HG02840 (cell line): Measurements from ENCODE around the gene RPL28.
"Not testable (repeated sequence)": the region's sequence is repeated elsewhere in the genome, so short reads cannot be mapped to it uniquely, and the experiment has no call there.

Experiments
- ATAC-seq: cut with Tn5 transposase; IDR thresholded peaks from one replicate; pipeline ENCODE4 v1.9.1; 2021; ENCODE audit warnings: mild to moderate bottlenecking, moderate library complexity, moderate number of reproducible peaks; ENCODE audit not compliant: unreplicated experiment, low FRiP score

The RPL28 gene

GRCh38 chr19:55418185-55418584 lies 32.5 kb downstream of the RPL28 start:
- no peak for ATAC-seq

DNA sequence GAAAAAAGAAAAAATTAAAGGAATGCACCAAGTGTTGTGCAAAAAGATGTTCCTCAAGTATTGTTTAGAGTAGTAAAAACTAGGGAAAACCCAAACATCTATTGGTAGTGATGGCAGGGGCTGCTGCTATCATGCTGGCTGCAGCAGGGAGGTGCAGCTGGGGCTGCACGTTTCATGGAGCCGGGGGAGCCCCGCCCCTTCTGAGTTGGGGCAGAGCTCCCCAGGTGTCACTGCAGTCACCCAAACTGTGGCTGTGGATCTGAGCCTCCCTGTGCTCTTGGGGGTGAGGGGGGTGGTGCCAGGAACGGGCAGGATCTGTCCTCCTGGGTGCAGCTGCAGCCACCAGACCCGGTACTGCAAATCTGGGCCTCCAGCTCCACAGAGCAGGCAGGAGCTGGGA lies 33.4 kb downstream of the RPL28 start:
- ATAC-seq: no peak

DNA sequence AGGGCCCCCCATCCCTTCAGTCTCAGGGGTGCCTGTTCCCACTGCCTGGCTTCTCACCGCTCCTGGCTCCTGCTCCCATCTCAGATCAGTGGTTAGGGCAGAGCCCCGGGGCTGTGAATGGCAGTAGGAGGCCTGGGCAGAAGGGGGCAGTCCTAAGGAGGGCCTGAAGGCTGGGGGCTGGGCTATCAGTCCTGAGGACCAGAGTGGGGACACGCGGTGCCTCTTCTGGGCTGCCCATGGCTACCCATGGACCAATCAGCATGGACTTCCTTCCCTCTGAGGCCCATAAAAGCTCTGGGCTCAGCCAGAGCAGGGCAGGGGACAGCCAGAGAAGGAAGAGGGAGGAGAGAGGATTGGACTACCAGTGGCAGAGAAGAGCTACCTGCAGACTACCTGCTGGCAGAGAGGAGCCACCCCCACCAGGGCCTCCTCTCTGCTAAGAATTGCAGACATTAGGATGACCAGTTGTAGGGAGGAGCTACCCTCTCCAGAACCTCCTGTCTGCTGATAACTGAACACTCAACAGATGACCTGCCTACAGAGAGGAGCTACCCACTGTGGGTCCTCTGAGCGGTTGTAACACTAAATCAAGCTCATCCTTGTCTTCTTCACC lies 34.0 kb downstream of the RPL28 start:
- ATAC-seq: no peak

GRCh38 chr19:55421281-55421680 lies 35.5 kb downstream of the RPL28 start:
- ATAC-seq: not testable (repeated sequence)

DNA sequence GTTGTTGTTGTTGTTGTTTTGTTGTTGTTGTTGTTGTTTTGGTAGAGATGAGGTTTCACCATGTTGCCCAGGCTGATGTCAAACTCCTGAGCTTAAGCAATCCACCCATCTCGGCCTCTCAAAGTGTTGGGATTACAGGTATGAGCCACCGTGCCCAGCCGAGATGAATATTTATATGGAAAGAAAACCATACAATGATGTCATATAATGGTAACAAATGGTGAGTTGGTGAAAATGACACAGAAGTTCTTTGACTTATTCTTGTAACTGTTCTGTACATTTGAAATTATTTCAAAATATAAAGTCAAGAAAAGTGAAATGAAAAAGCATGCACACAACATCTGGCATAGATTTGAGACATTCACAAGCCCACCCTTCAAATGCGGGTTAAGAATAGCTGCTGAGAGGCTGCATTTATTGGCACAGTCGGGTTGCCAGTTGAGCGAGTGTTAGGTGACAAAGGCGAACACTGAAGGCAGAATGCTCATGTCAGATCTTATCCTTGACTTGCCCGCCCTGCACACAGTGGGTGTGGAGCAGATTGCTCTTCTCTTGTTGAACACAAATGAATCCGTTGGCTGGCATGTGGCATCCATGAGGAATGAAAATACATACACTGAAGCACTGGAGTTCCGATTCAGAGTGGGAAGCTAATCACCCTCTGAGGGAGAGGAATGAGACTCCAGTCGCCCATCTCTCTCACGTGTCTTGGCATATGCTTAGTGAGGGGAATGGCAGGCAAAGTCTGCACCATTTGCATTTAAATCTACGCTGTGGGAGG lies 37.7 kb downstream of the RPL28 start:
- ATAC-seq: no peak

DNA sequence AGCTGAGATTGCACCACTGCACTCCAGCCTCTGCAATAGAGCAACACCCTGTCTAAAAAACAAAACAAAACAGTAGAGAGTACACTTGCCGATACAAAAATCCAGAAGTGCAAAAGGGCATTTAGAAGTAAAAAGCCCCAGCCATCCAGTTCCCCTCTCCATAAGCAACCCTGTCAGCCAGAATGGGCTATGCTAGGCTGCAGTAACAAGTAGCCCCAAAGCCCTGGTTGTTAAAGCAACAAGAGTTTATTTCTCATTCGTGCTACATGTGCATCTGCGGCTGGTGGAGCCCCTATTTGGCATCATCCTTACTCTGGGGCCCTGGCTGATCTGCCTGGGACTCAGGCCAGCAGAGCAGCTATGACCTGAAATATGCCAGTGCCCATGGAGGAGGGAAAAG lies 38.8 kb downstream of the RPL28 start:
- ATAC-seq: no peak

- ATAC-seq: no peak
Observed at GRCh38 chr19:55426042-55426441, 40.3 kb downstream of the RPL28 start.

DNA sequence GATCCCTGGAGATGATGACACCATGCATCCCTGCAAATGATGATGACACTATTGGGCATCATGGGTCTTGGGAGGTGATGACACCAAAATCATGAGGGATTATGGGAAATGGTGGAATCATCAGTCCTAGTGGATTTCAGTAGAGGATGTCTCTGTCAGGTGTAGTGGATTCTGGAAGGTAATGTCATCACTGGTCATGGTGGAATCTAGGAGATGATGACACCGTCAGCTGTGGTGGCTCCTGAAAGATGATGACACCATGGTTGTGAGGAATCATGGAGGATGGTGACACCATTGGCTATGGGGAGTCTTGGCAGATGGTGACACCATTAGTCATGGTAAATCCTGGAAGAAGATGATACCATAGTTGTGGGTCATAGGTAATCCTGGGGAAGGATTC lies 45.5 kb downstream of the RPL28 start:
- no peak for ATAC-seq

GRCh38 chr19:55432241-55432959 lies 46.7 kb downstream of the RPL28 start:
- ATAC-seq: no peak

DNA sequence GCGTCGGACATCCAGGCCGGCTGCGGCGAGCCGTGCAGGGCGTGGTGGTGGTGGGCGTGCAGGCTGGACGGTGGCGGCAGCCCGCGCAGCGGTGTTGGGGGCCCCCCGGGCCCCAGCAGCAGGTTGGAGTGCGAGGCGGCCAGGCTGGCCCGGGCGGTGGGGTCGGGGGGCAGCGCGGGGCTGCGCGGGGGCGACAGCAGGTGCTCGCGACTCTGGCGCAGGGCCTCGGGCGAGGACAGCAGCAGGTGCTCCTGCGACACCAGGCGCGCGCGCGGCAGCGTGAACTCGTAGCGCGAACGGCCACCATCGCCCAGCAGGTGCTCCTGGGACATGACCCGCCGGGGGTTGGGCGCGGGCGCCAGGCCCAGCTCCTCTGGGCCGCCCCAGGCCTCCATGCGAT lies 47.6 kb downstream of the RPL28 start:
- no peak for ATAC-seq

GRCh38 chr19:55434356-55434919 lies 48.7 kb downstream of the RPL28 start:
- no peak for ATAC-seq

- ATAC-seq: no peak
Observed at GRCh38 chr19:55435020-55435419, 49.3 kb downstream of the RPL28 start.

GRCh38 chr19:55436847-55437246 lies 51.1 kb downstream of the RPL28 start:
- ATAC-seq: no peak

GRCh38 chr19:55437410-55437809 lies 51.7 kb downstream of the RPL28 start:
- no peak for ATAC-seq

GRCh38 chr19:55439052-55439451 lies 53.3 kb downstream of the RPL28 start:
- no peak for ATAC-seq

- ATAC-seq: no peak
Observed at GRCh38 chr19:55440411-55441105, 54.8 kb downstream of the RPL28 start.

DNA sequence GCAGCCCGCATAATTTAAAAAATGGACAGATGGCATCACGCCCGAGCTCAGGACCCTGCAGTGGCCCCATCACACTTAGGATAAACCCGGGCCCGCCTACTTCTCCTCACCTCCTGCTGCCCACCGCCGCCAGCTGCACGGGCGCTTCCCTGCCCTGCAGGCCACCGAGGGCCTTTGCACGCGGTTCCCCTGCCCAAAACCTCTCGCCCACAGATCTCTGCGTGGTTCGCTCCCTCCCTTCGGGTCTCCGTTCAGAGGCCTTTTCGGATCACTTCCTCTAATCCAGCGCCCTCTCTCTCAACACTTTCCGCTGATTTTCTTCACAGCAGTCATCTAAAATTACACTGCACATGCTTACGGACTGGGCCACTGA lies 55.6 kb downstream of the RPL28 start:
- no peak for ATAC-seq

DNA sequence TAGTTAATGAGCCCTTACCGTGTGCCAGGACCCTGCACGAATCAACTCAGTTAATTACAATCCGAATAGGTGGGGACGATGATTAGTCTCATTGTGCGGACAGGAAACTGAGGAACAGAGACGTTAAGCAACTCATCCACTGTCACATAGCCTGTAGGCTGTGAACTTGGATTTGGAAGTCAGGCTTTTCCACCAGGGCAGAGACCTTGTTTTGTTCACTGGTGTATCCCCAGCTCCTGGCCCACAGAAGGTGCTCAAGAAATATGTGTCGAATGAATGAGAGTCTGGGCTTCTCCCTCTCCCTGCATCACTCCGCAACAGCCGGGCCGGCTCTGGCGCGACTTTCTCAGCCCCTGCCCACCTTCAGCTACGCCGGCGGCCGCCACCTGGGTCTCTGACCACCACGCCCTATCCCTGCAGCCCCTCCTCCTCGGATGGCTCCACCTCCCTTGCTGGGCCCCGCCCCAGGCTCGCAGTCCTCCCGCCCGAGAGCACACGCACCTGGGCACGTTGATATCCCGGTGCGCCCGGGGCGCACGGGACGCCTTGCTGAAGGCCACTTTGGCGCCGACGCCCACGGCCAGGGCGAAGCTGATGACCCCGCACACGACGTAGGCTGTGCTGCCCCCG lies 56.1 kb downstream of the RPL28 start:
- no peak for ATAC-seq

DNA sequence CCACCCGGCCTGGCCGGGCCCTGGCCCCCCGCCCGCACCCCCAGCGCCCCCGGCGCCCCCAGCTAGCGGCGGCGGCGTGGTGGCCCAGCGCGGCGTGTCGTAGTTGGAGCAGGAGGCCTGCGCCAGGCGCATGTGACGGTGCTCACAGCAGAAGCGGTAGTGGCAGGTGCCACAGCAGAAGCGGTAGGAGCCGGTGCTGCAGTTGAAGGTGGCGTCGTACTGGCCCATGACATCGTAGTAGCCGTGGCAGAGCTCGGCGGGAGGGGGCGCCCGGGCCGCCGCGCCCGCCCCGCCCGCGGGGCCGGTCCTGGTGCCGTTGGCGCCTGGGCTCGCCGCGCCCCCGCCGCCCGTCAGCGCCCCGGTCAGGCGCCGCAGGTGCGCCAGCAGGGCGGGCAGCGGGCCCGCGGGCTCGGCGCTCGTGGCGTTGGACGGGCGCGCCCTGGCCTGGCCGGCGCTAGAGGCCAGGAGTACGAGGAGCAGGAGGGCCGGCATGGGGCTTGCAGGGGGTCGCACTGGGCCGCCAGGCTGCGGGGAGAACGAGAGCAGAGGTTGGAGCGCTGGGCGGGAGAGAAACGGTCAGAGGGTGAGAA lies 56.7 kb downstream of the RPL28 start:
- ATAC-seq: no peak
